GM18909 (cell line): ENCODE measurements around the gene PLEKHA5.
"Not testable (repeated sequence)": the region's sequence is repeated elsewhere in the genome, so short reads cannot be mapped to it uniquely, and the experiment has no call there.

Experiments
- ATAC-seq: cut with Tn5 transposase; IDR thresholded peaks from one replicate; pipeline ENCODE4 v1.9.1; 2021; ENCODE audit warnings: mild to moderate bottlenecking; ENCODE audit not compliant: unreplicated experiment, poor library complexity

PLEKHA5 gene

GRCh38 chr12:19397534-19397933, 268.0 kb downstream of the PLEKHA5 start:
- no peak for ATAC-seq

GRCh38 chr12:19398376-19399363, 269.1 kb downstream of the PLEKHA5 start:
- no peak for ATAC-seq

GRCh38 chr12:19400649-19401285, 271.2 kb downstream of the PLEKHA5 start:
- not testable (repeated sequence) for ATAC-seq

GRCh38 chr12:19402211-19402610, 272.7 kb downstream of the PLEKHA5 start:
- no peak for ATAC-seq

- ATAC-seq: no peak
Measured at GRCh38 chr12:19402743-19403431, 273.4 kb downstream of the PLEKHA5 start.

- no peak for ATAC-seq
Measured at GRCh38 chr12:19404242-19404880, 274.8 kb downstream of the PLEKHA5 start.

- ATAC-seq: no peak
Measured at GRCh38 chr12:19409376-19409775, 279.8 kb downstream of the PLEKHA5 start.

- no peak for ATAC-seq
Measured at GRCh38 chr12:19410211-19410610, 280.7 kb downstream of the PLEKHA5 start.

- ATAC-seq: no peak
Measured at GRCh38 chr12:19410629-19411185, 281.2 kb downstream of the PLEKHA5 start.

GRCh38 chr12:19411234-19412204, 282.0 kb downstream of the PLEKHA5 start:
- no peak for ATAC-seq

- ATAC-seq: no peak
Measured at GRCh38 chr12:19412844-19413243, 283.3 kb downstream of the PLEKHA5 start.

GRCh38 chr12:19413582-19413981, 284.0 kb downstream of the PLEKHA5 start:
- not testable (repeated sequence) for ATAC-seq

- ATAC-seq: no peak
Measured at GRCh38 chr12:19415563-19415962, 286.0 kb downstream of the PLEKHA5 start.

- ATAC-seq: no peak
Measured at GRCh38 chr12:19419086-19419485, 289.6 kb downstream of the PLEKHA5 start.

GRCh38 chr12:19421503-19422282, 292.2 kb downstream of the PLEKHA5 start:
- ATAC-seq: no peak

GRCh38 chr12:19423166-19423930, 293.8 kb downstream of the PLEKHA5 start:
- ATAC-seq: no peak
